Keratinocyte (primary cell): ENCODE measurements around the gene WDPCP. TPM values are rescaled to one million over a fixed set of nuclear protein-coding genes. Genes with fewer than 3 reads are reported as not detected.
A peak's percentile ranks its signal among the peaks of the same experiment; 100 is the strongest.

Source experiments
- DNase-seq: peaks from one replicate; pipeline ENCODE4 v3.0.0-alpha.2; 2011; ENCODE audit warnings: low read depth, missing footprints, low spot score
- FAIRE-seq: peaks from 2 replicates; lab custom pipeline; 2011; peaks lifted over from hg19 to GRCh38; lab: Jason Lieb, UNC
- H2AFZ ChIP-seq: 2 replicates; pipeline ENCODE4 v1.6.0; 2012; ENCODE audit warnings: low read length, control low read depth, inconsistent platforms; ENCODE audit not compliant: control insufficient read depth
- H3K27ac ChIP-seq: 2 replicates; pipeline ENCODE4 v1.5.1; 2011; ENCODE audit warnings: low read length; ENCODE audit not compliant: control insufficient read depth, insufficient read depth
- H3K27me3 ChIP-seq: 3 replicates; pipeline ENCODE4 v1.6.0; 2011; ENCODE audit warnings: low read length; ENCODE audit not compliant: control insufficient read depth, insufficient read depth; ENCODE audit errors: extremely low read depth
- H3K36me3 ChIP-seq, 2 experiments: 2 replicates in 1 of 2; 3 replicates in 1 of 2; pipeline ENCODE4 v1.5.1; 2011; ENCODE audit warnings: low read length in 2 of 2, mild to moderate bottlenecking in 1 of 2; ENCODE audit not compliant: control insufficient read depth in 2 of 2, insufficient read depth in 2 of 2; ENCODE audit errors: extremely low read depth in 1 of 2
- H3K4me1 ChIP-seq: 3 replicates; pipeline ENCODE4 v1.5.1; 2011; ENCODE audit warnings: low read length; ENCODE audit not compliant: control insufficient read depth, insufficient read depth; ENCODE audit errors: extremely low read depth
- H3K4me2 ChIP-seq: 3 replicates; pipeline ENCODE4 v1.6.0; 2011; ENCODE audit warnings: low read depth, low read length; ENCODE audit not compliant: control insufficient read depth, insufficient read depth; ENCODE audit errors: extremely low read depth
- H3K4me3 ChIP-seq, 3 experiments: fragments of 200-600 bp in 1 of 3; sonication (generic) in 1 of 3; 2 replicates in 2 of 3; 3 replicates in 1 of 3; pipeline ENCODE4 v1.5.1; 2011 to 2016; ENCODE audit warnings: low read length in 3 of 3, mild to moderate bottlenecking in 3 of 3, control low read depth in 2 of 3, inconsistent platforms in 1 of 3, low read depth in 1 of 3, mixed read lengths in 1 of 3, mixed run types in 1 of 3, moderate library complexity in 1 of 3; ENCODE audit not compliant: control insufficient read depth in 2 of 3, insufficient read depth in 2 of 3; ENCODE audit errors: extremely low read depth in 1 of 3
- H3K79me2 ChIP-seq: 2 replicates; pipeline ENCODE4 v1.6.0; 2012; ENCODE audit warnings: low read length; ENCODE audit not compliant: control insufficient read depth, insufficient read depth
- H3K9ac ChIP-seq: 3 replicates; pipeline ENCODE4 v1.6.0; 2011; ENCODE audit warnings: low read length; ENCODE audit not compliant: control insufficient read depth, insufficient read depth; ENCODE audit errors: extremely low read depth
- H3K9me1 ChIP-seq: 3 replicates; pipeline ENCODE4 v1.6.0; 2011; ENCODE audit warnings: low read length; ENCODE audit not compliant: control insufficient read depth, insufficient read depth; ENCODE audit errors: extremely low read depth
- H3K9me3 ChIP-seq: 2 replicates; pipeline ENCODE4 v1.5.1; 2012; ENCODE audit warnings: low read depth, low read length; ENCODE audit not compliant: control insufficient read depth
- H4K20me1 ChIP-seq: 3 replicates; pipeline ENCODE4 v1.6.0; 2011; ENCODE audit warnings: low read length; ENCODE audit not compliant: control insufficient read depth, insufficient read depth; ENCODE audit errors: extremely low read depth
- CTCF ChIP-seq, 3 experiments: IDR thresholded peaks in 1 of 3; conservative IDR thresholded peaks in 1 of 3; optimal IDR thresholded peaks in 1 of 3; 2 replicates in 2 of 3; 3 replicates in 1 of 3; pipeline versions ENCODE3 to v1.5.1; 2011; ENCODE audit warnings: low read length in 3 of 3, mild to moderate bottlenecking in 3 of 3, moderate library complexity in 2 of 3, control low read depth in 1 of 3, inconsistent platforms in 1 of 3; ENCODE audit not compliant: insufficient read depth in 2 of 3; ENCODE audit errors: extremely low read depth in 1 of 3
- EZH2 ChIP-seq: IDR thresholded peaks from one replicate; pipeline ENCODE4 v1.6.1; 2012; ENCODE audit warnings: inconsistent platforms, mild to moderate bottlenecking, low read length, moderate library complexity
- dilution Hi-C: fragments of 300-500 bp; cut with MboI; formaldehyde crosslinking; loops from one replicate; pipeline ENCODE4 v1.7.0; 2020; ENCODE audit warnings: low sequenced_read_pairs; ENCODE audit not compliant: extremely low pct_ligation_motif_present
- polyA plus RNA-seq, 5 experiments: library from polyadenylated mRNA; depleted of rRNA in 3 of 5; stranded (reverse) in 3 of 5; stranded (forward) in 1 of 5; unstranded in 1 of 5; fragments of >200 nt; gene quantifications; 1 replicate in 1 of 5; 2 replicates in 3 of 5; 3 replicates in 1 of 5; pipeline versions ENCODE4 v1.2.1 to v1.2.3, GENCODE V29; 2011 to 2012; ENCODE audit warnings: missing spikeins in 2 of 5, low read depth in 1 of 5, low replicate concordance in 1 of 5

Gene WDPCP
- polyA plus RNA-seq, 1 donor (not counting 4 experiments of a cell fraction or from before 2014, with no cell fraction given): 2.9 TPM

- H3K79me2 ChIP-seq: no peaks in the 10 kb centered on the region
- TF ChIP-seq CTCF (optimal IDR thresholded peaks at IDR 0.05 in 1 of 3, IDR thresholded peaks at IDR 0.05 in 1 of 3, conservative IDR thresholded peaks at IDR 0.05 in 1 of 3; ENCODE audit: extremely low read depth in 1 of 3, insufficient read depth in 2 of 3, low read length in 3 of 3): no peak
- no peak for TF ChIP-seq EZH2
- DNase-seq (no peak), FAIRE-seq (no peak)
- H3K27ac ChIP-seq: peak overlapping the region; percentile 0
- no peaks in the 10 kb centered on the region for H3K9me1 ChIP-seq
- no peaks in the 10 kb centered on the region for H3K36me3 ChIP-seq
- no peaks in the 10 kb centered on the region for H3K27me3 ChIP-seq
- H3K4me3 ChIP-seq: no peak overlapping the region
- no peaks in the 10 kb centered on the region for H4K20me1 ChIP-seq
- H3K9me3 ChIP-seq: no peaks in the 10 kb centered on the region
- dilution Hi-C loops: no loop called here
- no peak overlapping the region for H3K9ac ChIP-seq
- no peak overlapping the region for H3K4me2 ChIP-seq
- H3K4me1 ChIP-seq: peaks cover 17% of the 10 kb centered on the region
- no peak overlapping the region for H2AFZ ChIP-seq
Measured at GRCh38 chr2:63538390-63538789, 49.9 kb downstream of the WDPCP start.

DNA sequence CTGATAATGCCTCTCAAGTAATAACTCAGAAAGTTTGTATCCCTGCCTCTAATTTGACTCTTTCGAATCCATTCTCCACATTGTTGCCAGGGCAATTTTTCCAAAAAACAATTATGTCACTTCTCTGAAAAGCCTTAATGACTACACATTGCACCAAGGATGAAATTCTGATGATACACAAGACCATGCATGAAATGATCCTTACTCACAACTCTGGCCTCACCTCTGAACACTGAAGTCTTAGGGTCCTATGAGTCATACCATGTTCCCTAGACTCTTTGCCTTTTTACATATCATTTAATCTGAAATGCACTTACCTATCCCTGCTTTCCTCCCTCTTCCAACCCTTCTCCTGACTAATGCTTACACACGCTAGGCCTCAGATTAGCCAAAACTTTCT is 51.0 kb downstream of the WDPCP start:
- dilution Hi-C loops: no loop called here
- Histone ChIP-seq H3K36me3 (no peaks in the 10 kb centered on the region), H3K27ac (peak overlapping the region; percentile 72), H3K4me2 (peak overlapping the region; percentile 29), H3K9me1 (no peaks in the 10 kb centered on the region), H3K27me3 (no peaks in the 10 kb centered on the region), H3K79me2 (no peaks in the 10 kb centered on the region), H3K9me3 (no peaks in the 10 kb centered on the region), H3K4me3 (no peak overlapping the region), H2AFZ (no peak overlapping the region), H4K20me1 (no peaks in the 10 kb centered on the region), H3K9ac (peak overlapping the region; percentile 38), H3K4me1 (peaks cover 17% of the 10 kb centered on the region)
- FAIRE-seq (peak; percentile 88), DNase-seq (peak; percentile 72)
- TF ChIP-seq CTCF (optimal IDR thresholded peaks at IDR 0.05 in 1 of 3, IDR thresholded peaks at IDR 0.05 in 1 of 3, conservative IDR thresholded peaks at IDR 0.05 in 1 of 3; ENCODE audit: extremely low read depth in 1 of 3, insufficient read depth in 2 of 3, low read length in 3 of 3) (no peak), EZH2 (no peak)
